NCI-H526 treated with DMSO at 0.1 percent for 48 hours (cell line): ENCODE measurements around the gene ASMTL.
"Not testable (repeated sequence)": the region's sequence is repeated elsewhere in the genome, so short reads cannot be mapped to it uniquely, and the experiment has no call there.

Experiments used
- DNase-seq: peaks from one replicate; lab custom pipeline; 2025; lab: John Stamatoyannopoulos, UW

ASMTL gene

GRCh38 chrX:1387141-1387776 lies 65.5 kb downstream of the ASMTL start:
- DNase-seq, result no peak

GRCh38 chrX:1386338-1387127 lies 66.2 kb downstream of the ASMTL start:
- no peak for DNase-seq

- no peak for DNase-seq
Measured at GRCh38 chrX:1385253-1386223, 67.2 kb downstream of the ASMTL start.

- DNase-seq, result no peak
Measured at GRCh38 chrX:1384658-1385252, 68.0 kb downstream of the ASMTL start.

GRCh38 chrX:1380672-1381233 lies 72.0 kb downstream of the ASMTL start:
- no peak for DNase-seq

GRCh38 chrX:1378306-1378759 lies 74.4 kb downstream of the ASMTL start:
- DNase-seq, result no peak

- no peak for DNase-seq
Measured at GRCh38 chrX:1368385-1368698, 84.4 kb downstream of the ASMTL start.

GRCh38 chrX:1366363-1366762 lies 86.3 kb downstream of the ASMTL start:
- not testable (repeated sequence) for DNase-seq

GRCh38 chrX:1361910-1362309 lies 90.8 kb downstream of the ASMTL start:
- no peak for DNase-seq

- no peak for DNase-seq
Measured at GRCh38 chrX:1361275-1361674, 91.4 kb downstream of the ASMTL start.

- no peak for DNase-seq
Measured at GRCh38 chrX:1360171-1360570, 92.5 kb downstream of the ASMTL start.

- DNase-seq, result no peak
Measured at GRCh38 chrX:1359477-1359873, 93.2 kb downstream of the ASMTL start.

GRCh38 chrX:1358793-1359476 lies 93.8 kb downstream of the ASMTL start:
- DNase-seq, result no peak

- no peak for DNase-seq
Measured at GRCh38 chrX:1357993-1358392, 94.7 kb downstream of the ASMTL start.

- no peak for DNase-seq
Measured at GRCh38 chrX:1355131-1356046, 97.3 kb downstream of the ASMTL start.

GRCh38 chrX:1354036-1355019 lies 98.4 kb downstream of the ASMTL start:
- no peak for DNase-seq
